CD4-positive, alpha-beta T cell treated with Interferon gamma for 1 hour (primary cell): Measurements from ENCODE around the gene DPT.

Source experiments
- DNase-seq: peaks from one replicate; pipeline ENCODE4 v3.0.0-alpha.2; 2020

DPT gene

DNA sequence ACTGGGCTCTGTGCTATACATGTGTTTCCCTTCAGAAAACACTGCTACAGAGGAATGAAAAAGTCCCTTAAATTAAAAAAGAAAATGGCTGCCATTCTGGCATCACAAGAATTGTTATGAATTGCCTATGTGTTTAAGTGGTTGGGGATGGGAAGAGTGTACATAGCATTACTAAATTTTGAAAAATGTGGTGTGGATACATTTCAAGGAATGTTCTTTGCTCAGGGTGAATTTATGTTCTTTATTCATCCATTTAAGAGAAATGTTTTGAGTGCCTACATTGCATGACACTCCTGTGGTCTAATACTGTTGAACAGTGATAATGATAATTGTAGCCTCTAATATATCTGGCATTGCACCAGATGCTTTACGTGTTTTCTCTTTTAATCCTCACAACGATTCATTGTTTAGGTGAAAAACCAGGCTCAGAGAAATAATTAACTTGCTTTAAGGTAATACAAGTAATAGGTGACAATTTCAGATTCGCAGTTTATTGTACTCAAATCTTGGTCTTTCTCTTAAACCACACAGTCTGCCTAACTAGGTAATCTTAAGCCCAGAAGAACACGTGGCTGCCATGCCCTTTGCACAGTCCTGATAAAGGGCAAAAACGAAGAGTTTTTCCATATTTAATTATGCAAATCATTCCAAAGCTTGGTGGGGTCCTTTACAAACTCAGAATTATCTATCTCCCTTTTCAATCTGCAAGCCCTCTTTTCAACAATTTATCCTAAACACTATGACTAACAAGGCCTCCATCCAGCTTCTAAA lies 31.5 kb downstream of the DPT start:
- no peak for DNase-seq

DNA sequence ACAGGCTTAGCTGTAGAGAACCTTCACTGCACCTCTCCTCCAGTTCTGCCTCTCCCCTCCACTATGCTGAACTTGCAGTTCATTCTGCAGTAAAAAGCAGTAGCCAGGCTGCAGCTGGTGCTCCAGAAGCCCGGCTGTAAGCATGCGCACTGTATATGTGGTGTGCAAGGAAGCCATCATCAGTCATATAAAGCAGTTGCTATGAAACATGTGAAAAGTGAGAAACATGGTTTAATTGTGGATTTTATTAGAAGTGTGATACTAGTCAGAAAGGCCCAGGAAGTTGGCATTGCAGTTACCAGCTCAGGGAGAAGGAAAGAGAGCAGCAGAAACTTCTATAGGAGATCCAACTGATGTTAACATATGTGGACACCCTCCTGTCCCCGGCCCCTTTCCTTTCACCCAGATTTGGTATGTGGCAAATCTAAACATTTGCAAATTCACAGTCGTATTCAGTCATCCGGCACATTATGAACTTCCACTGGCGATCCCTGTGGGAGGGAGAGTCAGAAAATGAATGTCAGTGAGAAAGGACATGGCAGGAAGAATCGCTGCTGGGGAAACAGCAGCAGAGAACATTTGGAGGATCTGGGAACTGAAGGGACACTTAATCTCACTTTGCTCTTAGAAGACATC lies 32.8 kb downstream of the DPT start:
- no peak for DNase-seq

- no peak for DNase-seq
Observed at GRCh38 chr1:168693872-168694238, 35.2 kb downstream of the DPT start.

GRCh38 chr1:168693197-168693871 lies 35.7 kb downstream of the DPT start:
- no peak for DNase-seq

DNA sequence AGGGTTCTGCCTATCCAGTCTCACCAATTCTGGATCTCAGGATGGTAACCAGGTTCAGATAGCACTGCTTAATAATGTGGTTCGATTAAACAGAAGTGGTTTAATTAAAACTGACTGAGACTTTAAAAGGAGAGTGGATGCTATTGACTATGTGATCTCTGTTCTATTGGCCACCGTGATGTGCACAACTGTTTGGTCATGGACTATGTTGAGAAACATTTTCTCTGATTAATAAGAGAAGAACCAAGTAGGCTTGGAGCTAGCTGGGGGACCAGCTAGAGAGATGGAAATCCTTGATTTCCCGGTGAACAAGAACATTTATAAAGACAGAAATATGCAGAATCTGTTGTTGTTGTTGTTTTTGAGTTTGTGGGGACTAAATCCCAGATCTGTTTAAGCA lies 36.5 kb downstream of the DPT start:
- DNase-seq: no peak

- no peak for DNase-seq
Observed at GRCh38 chr1:168691541-168691940, 37.5 kb downstream of the DPT start.

- no peak for DNase-seq
Observed at GRCh38 chr1:168689726-168690602, 39.0 kb downstream of the DPT start.

- DNase-seq: no peak
Observed at GRCh38 chr1:168689327-168689657, 39.7 kb downstream of the DPT start.

DNA sequence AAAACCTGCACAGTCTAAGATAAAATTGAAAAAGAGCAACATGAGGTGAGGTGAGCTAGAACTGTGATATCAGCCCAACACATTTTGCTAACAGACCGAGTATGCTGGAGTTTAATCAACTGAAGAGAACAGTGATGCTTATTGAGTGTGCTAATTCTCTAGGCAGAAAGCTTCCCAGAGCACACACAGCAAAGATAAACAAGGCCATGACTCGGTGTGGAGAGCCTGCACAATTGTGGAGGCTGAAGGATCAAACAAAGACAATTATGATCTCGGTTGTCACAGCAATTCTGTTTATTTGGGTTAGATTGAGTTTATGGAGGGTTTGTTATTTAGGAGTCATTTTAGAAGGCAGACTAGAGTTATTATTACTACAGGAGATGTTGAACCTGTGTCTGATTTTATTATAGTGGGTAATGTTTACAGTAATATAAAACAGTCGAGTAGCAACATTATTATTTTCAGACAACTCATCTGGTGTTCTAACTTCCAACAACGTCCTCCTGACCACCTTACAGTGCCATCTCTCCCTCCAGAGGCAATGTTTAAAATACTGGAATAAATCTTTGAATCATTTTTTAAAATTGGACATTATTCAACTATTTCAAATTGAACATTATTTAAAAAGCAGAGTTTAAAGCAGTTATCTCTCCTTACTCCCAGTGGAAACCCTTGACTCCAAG lies 40.2 kb downstream of the DPT start:
- DNase-seq: no peak

DNA sequence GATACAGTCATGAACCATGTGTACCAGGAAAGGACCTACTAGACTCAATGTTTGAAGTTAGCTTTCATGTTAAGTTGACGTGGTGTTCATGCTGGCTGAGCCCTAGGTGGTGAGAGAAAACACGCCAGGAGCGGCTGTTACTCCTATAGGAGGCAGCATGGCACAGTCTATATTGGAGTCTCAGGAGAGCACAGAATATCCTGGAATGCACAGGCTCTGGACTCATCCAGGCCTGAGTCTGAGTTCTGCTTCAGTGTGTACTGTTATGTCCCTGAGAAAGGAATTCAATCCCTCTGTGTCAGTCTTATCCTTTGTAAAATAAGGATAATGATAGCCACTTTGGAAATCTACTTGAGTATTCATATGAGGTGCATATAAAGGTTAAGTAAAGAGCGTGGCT lies 41.2 kb downstream of the DPT start:
- DNase-seq: no peak

DNA sequence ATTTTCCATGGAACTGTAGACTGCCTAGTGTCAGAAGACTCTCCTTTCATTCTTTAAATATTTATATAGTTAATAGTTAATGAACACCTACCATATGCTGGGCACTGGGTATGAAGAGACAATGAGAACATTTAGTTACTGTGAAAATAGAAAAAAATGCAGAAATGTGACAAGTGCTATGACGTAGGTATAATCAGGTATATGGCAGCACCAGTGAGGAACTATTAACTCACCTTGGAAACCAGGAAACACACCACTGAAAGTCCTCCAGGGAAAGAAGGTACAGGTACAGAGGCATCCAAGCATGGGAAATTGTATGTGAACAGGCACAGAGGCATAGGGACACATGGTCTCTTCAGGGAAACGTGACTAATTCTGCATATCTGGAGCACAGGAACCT lies 42.3 kb downstream of the DPT start:
- no peak for DNase-seq

GRCh38 chr1:168683871-168684270 lies 45.1 kb downstream of the DPT start:
- no peak for DNase-seq

DNA sequence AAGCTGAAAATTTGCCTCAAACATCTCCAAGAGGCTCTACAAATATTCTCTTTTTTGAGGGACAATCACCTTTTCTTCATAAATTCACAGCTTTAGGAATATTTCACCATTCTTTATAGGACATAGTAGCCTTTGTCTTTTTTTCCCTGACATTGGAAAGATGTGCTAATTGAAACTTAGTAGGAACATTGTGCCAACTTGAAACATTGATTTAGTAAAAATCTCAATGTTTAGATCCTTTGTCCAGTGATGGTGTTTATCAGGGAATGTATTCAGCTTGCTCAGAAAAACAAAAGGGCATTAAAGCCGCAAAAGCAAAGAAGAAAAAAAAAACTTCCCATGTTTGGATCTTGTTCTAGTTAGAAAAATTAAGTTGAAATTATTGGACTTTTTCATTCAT lies 52.1 kb downstream of the DPT start:
- DNase-seq: no peak

GRCh38 chr1:168676029-168676812 lies 52.8 kb downstream of the DPT start:
- no peak for DNase-seq

DNA sequence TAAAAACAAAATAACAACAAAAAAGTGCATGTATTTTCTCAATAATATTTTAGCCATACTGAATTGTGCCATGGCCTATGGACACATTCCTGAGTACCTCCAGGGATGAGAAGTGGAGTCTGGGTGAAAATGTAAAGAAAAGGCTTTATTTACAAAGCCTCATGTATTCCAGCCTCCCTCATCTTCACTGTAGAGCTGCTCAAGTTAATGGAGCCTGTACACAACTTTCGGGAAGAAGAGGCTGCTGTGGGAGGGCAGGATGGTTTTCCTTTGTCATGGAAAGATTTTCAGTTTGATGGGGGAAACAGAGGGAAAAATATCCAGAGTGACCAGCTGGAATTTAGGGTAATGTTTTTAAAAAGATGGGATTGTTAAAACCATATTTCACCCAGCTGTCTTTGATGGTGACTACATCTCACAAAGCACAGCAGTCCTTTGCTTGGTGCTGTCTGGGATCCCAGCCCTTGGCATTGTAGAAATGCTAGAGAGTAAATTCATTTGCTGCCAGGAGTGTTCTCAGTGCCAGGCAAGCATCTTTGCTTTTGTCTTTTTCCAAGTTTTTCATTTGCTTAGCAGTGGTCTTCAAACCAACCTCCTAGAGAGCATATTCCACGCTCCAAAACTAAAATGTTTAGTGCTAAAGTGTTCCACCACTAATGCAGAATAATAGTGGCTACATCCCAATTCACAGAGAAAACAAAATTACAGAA lies 54.9 kb downstream of the DPT start:
- no peak for DNase-seq

GRCh38 chr1:168672278-168672677 lies 56.7 kb downstream of the DPT start:
- no peak for DNase-seq

- DNase-seq: no peak
Observed at GRCh38 chr1:168671782-168672181, 57.2 kb downstream of the DPT start.

- DNase-seq: no peak
Observed at GRCh38 chr1:168665975-168666374, 63.0 kb downstream of the DPT start.

- no peak for DNase-seq
Observed at GRCh38 chr1:168664069-168664834, 64.8 kb downstream of the DPT start.

- no peak for DNase-seq
Observed at GRCh38 chr1:168656485-168656884, 72.5 kb downstream of the DPT start.
